ENCODE data around the gene NSDHL. TPM values are rescaled to one million over a fixed set of nuclear protein-coding genes. Genes with fewer than 3 reads are reported as not detected.

The NSDHL gene
- total RNA-seq, 1 experiment from 2014 or later, result 31.6 TPM

DNA sequence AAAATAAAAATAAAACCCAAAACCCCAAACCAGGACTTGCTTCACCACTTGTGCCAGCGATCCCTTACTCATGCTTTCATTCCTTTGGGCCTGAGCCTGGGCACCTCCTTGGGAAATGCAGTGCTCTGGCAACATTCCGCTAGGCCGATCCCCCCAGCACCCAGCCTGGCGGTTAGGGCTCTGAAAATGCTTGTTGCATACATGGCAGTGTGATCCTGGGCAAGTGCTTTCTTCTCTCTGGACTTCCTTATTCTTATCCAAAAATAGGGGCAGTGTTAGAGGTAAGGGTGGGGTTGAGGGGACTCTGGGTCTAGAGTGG, 71.6 kb downstream of the NSDHL start:
- H4K91ac ChIP-seq (ENCODE audit: insufficient read length, low read depth, low read length), result no peak overlapping the region
- DNase-seq, result no peak
- H2BK12ac ChIP-seq (ENCODE audit: insufficient read length, low read depth, low read length), result no peak overlapping the region
- no peak overlapping the region for H3K18ac ChIP-seq (ENCODE audit: insufficient read length, low read depth, low read length)
- H3K79me1 ChIP-seq (ENCODE audit: insufficient read depth, low read depth, low read length, poor library complexity, severe bottlenecking), result no peaks in the 10 kb centered on the region
- H3K23ac ChIP-seq (ENCODE audit: insufficient read length, low read depth, low read length), result no peak overlapping the region
- Mint-ChIP-seq H3K36me3 (ENCODE audit: insufficient read depth in 1 of 3, low read depth in 3 of 3) (peaks cover 0 to 6% (median 3%) of the 10 kb centered on the region in 3 experiments; a peak in 6 of 7 replicates), H3K27ac (no peak overlapping the region), H3K27me3 (ENCODE audit: low read depth) (peaks cover 7% of the 10 kb centered on the region), H3K4me1 (peaks cover 21 to 31% of the 10 kb centered on the region in 2 experiments), H3K4me3 (no peak overlapping the region), H3K9me3 (peaks cover 54 to 63% of the 10 kb centered on the region in 2 experiments)
- H3K4me2 ChIP-seq (ENCODE audit: insufficient read depth, insufficient read length, low read length), result no peak overlapping the region
- H4K5ac ChIP-seq (ENCODE audit: insufficient read length, low read depth, low read length), result no peak overlapping the region
- H3K4me1 ChIP-seq (ENCODE audit: insufficient read depth, low read length), result no peaks in the 10 kb centered on the region
- H4K8ac ChIP-seq (replicated peaks; ENCODE audit: insufficient read length, low read depth, low read length), result no peak overlapping the region
- no peak overlapping the region for H2BK20ac ChIP-seq (ENCODE audit: low read depth, low read length, poor library complexity, severe bottlenecking)
- H3K56ac ChIP-seq (ENCODE audit: insufficient read length, low read depth, low read length), result no peak overlapping the region
- H3T11ph ChIP-seq (ENCODE audit: low read length), result no peak overlapping the region
- no peak overlapping the region for H2BK5ac ChIP-seq (ENCODE audit: insufficient read length, low read length)
- peaks cover 10% of the 10 kb centered on the region for H3K23me2 ChIP-seq (ENCODE audit: insufficient read length, low read depth, low read length, poor library complexity, severe bottlenecking)
- TF ChIP-seq, protein P1, sequence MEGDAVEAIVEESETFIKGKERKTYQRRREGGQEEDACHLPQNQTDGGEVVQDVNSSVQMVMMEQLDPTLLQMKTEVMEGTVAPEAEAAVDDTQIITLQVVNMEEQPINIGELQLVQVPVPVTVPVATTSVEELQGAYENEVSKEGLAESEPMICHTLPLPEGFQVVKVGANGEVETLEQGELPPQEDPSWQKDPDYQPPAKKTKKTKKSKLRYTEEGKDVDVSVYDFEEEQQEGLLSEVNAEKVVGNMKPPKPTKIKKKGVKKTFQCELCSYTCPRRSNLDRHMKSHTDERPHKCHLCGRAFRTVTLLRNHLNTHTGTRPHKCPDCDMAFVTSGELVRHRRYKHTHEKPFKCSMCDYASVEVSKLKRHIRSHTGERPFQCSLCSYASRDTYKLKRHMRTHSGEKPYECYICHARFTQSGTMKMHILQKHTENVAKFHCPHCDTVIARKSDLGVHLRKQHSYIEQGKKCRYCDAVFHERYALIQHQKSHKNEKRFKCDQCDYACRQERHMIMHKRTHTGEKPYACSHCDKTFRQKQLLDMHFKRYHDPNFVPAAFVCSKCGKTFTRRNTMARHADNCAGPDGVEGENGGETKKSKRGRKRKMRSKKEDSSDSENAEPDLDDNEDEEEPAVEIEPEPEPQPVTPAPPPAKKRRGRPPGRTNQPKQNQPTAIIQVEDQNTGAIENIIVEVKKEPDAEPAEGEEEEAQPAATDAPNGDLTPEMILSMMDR (conservative IDR thresholded peaks at IDR 0.05), result no peak
- WGBS (ENCODE audit: extremely low coverage, insufficient read length, low lambda C conversion rate), result no CpG with 5 or more reads among the region's 4 CpGs
- H2AFZ ChIP-seq (ENCODE audit: low read length), result no peak overlapping the region
- no peaks in the 10 kb centered on the region for H4K20me1 ChIP-seq (ENCODE audit: control insufficient read depth, insufficient read depth, insufficient read length)
- H3K14ac ChIP-seq (ENCODE audit: insufficient read depth, low read length), result no peak overlapping the region
- no peak overlapping the region for H2BK15ac ChIP-seq (ENCODE audit: low read depth, low read length)
- H2BK120ac ChIP-seq (ENCODE audit: low read depth, low read length, poor library complexity, severe bottlenecking), result no peak overlapping the region
- no peak overlapping the region for H3K27ac ChIP-seq (ENCODE audit: insufficient read length, low read depth, low read length)
- H3K9me3 ChIP-seq (ENCODE audit: control insufficient read depth, low read depth, low read length), result peaks cover 19% of the 10 kb centered on the region
- no peaks in the 10 kb centered on the region for H3K27me3 ChIP-seq (ENCODE audit: insufficient read depth, low read length)
- no peaks in the 10 kb centered on the region for H3K79me2 ChIP-seq (ENCODE audit: insufficient read depth, low read length)
- H3K4ac ChIP-seq (ENCODE audit: low read depth, low read length), result no peak overlapping the region
- no peak overlapping the region for H2AK5ac ChIP-seq (ENCODE audit: insufficient read length, low read length)
- no peak overlapping the region for H3K9ac ChIP-seq (ENCODE audit: extremely low read depth, insufficient read length, low read length)

Data from H9 (cell line).